WTC11 (cell line): Measurements from ENCODE around the gene LVRN. TPM values are rescaled to one million over a fixed set of nuclear protein-coding genes. Genes with fewer than 3 reads are reported as not detected.
A peak's percentile ranks its signal among the peaks of the same experiment; 100 is the strongest.

Source experiments
- ATAC-seq: fragments of 200-7000 bp; cut with Tn5 transposase; 2 replicates; pipeline ENCODE4 v1.10.0; 2021; ENCODE audit warnings: mild to moderate bottlenecking, moderate library complexity
- CTCF ChIA-PET: fragments of 300-600 bp; sonication (Branson Sonifier 250); formaldehyde crosslinking; loops from one replicate; lab custom pipeline; 2021; ENCODE audit warnings: antibody characterized with exemption; lab: Charles Lee
- POLR2A ChIA-PET: fragments of 350-600 bp; sonication (Branson Sonifier 250); formaldehyde crosslinking; loops from one replicate; lab custom pipeline; 2021; ENCODE audit warnings: antibody characterized with exemption; lab: Charles Lee
- DNase-seq: peaks from one replicate; pipeline ENCODE4 v3.0.0; 2021; ENCODE audit warnings: low spot score
- H3K27ac Mint-ChIP-seq: 2 replicates; pipeline ENCODE4 v1.8.0; 2021; ENCODE audit warnings: mixed read lengths
- H3K27me3 Mint-ChIP-seq: 2 replicates; pipeline ENCODE4 v1.8.0; 2021; ENCODE audit warnings: low read depth, mild to moderate bottlenecking, moderate library complexity, mixed read lengths
- H3K36me3 Mint-ChIP-seq: 2 replicates; pipeline ENCODE4 v1.8.0; 2021; ENCODE audit warnings: mixed read lengths
- H3K4me1 Mint-ChIP-seq: 2 replicates; pipeline ENCODE4 v1.8.0; 2022; ENCODE audit warnings: mixed read lengths
- H3K4me3 Mint-ChIP-seq: 2 replicates; pipeline ENCODE4 v1.8.0; 2021; ENCODE audit warnings: mild to moderate bottlenecking, moderate library complexity, mixed read lengths
- H3K9me3 Mint-ChIP-seq: 2 replicates; pipeline ENCODE4 v1.8.0; 2021; ENCODE audit warnings: mixed read lengths
- CREM ChIP-seq: sonication (generic); formaldehyde crosslinking; IDR thresholded peaks from 2 replicates; pipeline ENCODE4 v1.8.1; 2022; ENCODE audit warnings: mild to moderate bottlenecking, missing genetic modification reagents, moderate library complexity
- ETV6 ChIP-seq: sonication (generic); formaldehyde crosslinking; IDR thresholded peaks from 2 replicates; pipeline ENCODE4 v1.8.1; 2022; ENCODE audit warnings: mild to moderate bottlenecking, missing genetic modification reagents
- GTF2I ChIP-seq: fragments of 250-450 bp; sonication (Bioruptor Pico); conservative IDR thresholded peaks from 2 replicates; pipeline ENCODE4 v1.4.0; 2021; ENCODE audit warnings: mild to moderate bottlenecking
- HMGA2 ChIP-seq: fragments of 250-450 bp; sonication (Bioruptor Pico); IDR thresholded peaks from 2 replicates; pipeline ENCODE4 v1.4.0; 2021; ENCODE audit warnings: mild to moderate bottlenecking, moderate library complexity
- IRF2 ChIP-seq: sonication (generic); formaldehyde crosslinking; IDR thresholded peaks from 2 replicates; pipeline ENCODE4 v1.8.0; 2022; ENCODE audit warnings: low read depth, missing genetic modification reagents, borderline replicate concordance
- KAT7 ChIP-seq: sonication (generic); formaldehyde crosslinking; IDR thresholded peaks from 2 replicates; pipeline ENCODE4 v1.8.1; 2023; ENCODE audit warnings: missing genetic modification reagents, mild to moderate bottlenecking, borderline replicate concordance
- NFE2L1 ChIP-seq: sonication (generic); formaldehyde crosslinking; IDR thresholded peaks from 2 replicates; pipeline ENCODE4 v1.8.1; 2023; ENCODE audit warnings: missing genetic modification reagents
- SOX15 ChIP-seq: fragments of 250-450 bp; sonication (Bioruptor Pico); IDR thresholded peaks from 2 replicates; pipeline ENCODE4 v1.9.0; 2021; ENCODE audit warnings: mild to moderate bottlenecking
- SP1 ChIP-seq: sonication (generic); formaldehyde crosslinking; conservative IDR thresholded peaks from 2 replicates; pipeline ENCODE4 v1.8.1; 2022; ENCODE audit warnings: missing genetic modification reagents
- TCF7 ChIP-seq: sonication (generic); formaldehyde crosslinking; IDR thresholded peaks from 2 replicates; pipeline ENCODE4 v1.8.0; 2022; ENCODE audit warnings: mild to moderate bottlenecking, low read depth, missing genetic modification reagents, moderate library complexity
- TEAD1 ChIP-seq: sonication (generic); formaldehyde crosslinking; IDR thresholded peaks from 2 replicates; pipeline ENCODE4 v1.8.0; 2022; ENCODE audit warnings: mild to moderate bottlenecking, missing genetic modification reagents
- TEAD4 ChIP-seq: sonication (generic); formaldehyde crosslinking; IDR thresholded peaks from 2 replicates; pipeline ENCODE4 v1.8.0; 2022; ENCODE audit warnings: mild to moderate bottlenecking, missing genetic modification reagents
- TP53 ChIP-seq: sonication (generic); formaldehyde crosslinking; IDR thresholded peaks from 2 replicates; pipeline ENCODE4 v1.8.1; 2023; ENCODE audit warnings: mild to moderate bottlenecking, missing genetic modification reagents
- ZBTB21 ChIP-seq: sonication (generic); formaldehyde crosslinking; IDR thresholded peaks from 2 replicates; pipeline ENCODE4 v1.8.1; 2023; ENCODE audit warnings: mild to moderate bottlenecking, missing genetic modification reagents, borderline replicate concordance
- ZNF219 ChIP-seq: sonication (generic); formaldehyde crosslinking; IDR thresholded peaks from 2 replicates; pipeline ENCODE4 v1.8.0; 2023; ENCODE audit warnings: missing genetic modification reagents, mild to moderate bottlenecking, borderline replicate concordance
- ZNF396 ChIP-seq: fragments of 250-450 bp; sonication (Bioruptor Pico); IDR thresholded peaks from 2 replicates; pipeline ENCODE4 v1.8.0; 2021; ENCODE audit warnings: mild to moderate bottlenecking, moderate library complexity, borderline replicate concordance
- ZNF416 ChIP-seq: fragments of 250-450 bp; sonication (Bioruptor Pico); IDR thresholded peaks from 2 replicates; pipeline ENCODE4 v1.9.0; 2021; ENCODE audit warnings: mild to moderate bottlenecking, inconsistent platforms
- total RNA-seq: library from RNA; stranded (reverse); gene quantifications from 3 replicates; pipeline ENCODE4 v1.2.3, GENCODE V29; 2021
- TF ChIP-seq, protein P1 (sequence below): sonication (generic); formaldehyde crosslinking; IDR thresholded peaks from 2 replicates; pipeline ENCODE4 v1.8.1; 2022; ENCODE audit warnings: mild to moderate bottlenecking, moderate library complexity, missing genetic modification reagents
- TF ChIP-seq, protein P2 (sequence below): sonication (generic); formaldehyde crosslinking; IDR thresholded peaks from 2 replicates; pipeline ENCODE4 v1.8.0; 2023; ENCODE audit warnings: mild to moderate bottlenecking, missing genetic modification reagents
- TF ChIP-seq, protein P3 (sequence below): sonication (generic); formaldehyde crosslinking; IDR thresholded peaks from 2 replicates; pipeline ENCODE4 v1.8.1; 2023; ENCODE audit warnings: mild to moderate bottlenecking, missing genetic modification reagents, moderate library complexity
- TF ChIP-seq, protein P4 (sequence below): sonication (generic); formaldehyde crosslinking; IDR thresholded peaks from 2 replicates; pipeline ENCODE4 v1.8.1; 2022; ENCODE audit warnings: low read depth, mild to moderate bottlenecking, moderate library complexity, missing genetic modification reagents, borderline replicate concordance
- TF ChIP-seq, protein P5 (sequence below): sonication (generic); formaldehyde crosslinking; IDR thresholded peaks from 2 replicates; pipeline ENCODE4 v1.8.0; 2022; ENCODE audit warnings: mild to moderate bottlenecking, missing genetic modification reagents
- TF ChIP-seq, protein P6 (sequence below): sonication (generic); formaldehyde crosslinking; IDR thresholded peaks from 2 replicates; pipeline ENCODE4 v1.8.1; 2023; ENCODE audit warnings: mild to moderate bottlenecking, missing genetic modification reagents
- TF ChIP-seq, protein P7 (sequence below): fragments of 250-450 bp; sonication (Bioruptor Pico); IDR thresholded peaks from 2 replicates; pipeline ENCODE4 v1.9.0; 2021; ENCODE audit warnings: mild to moderate bottlenecking

LVRN gene
- total RNA-seq, 1 experiment from 2014 or later = 0.13 TPM

DNA sequence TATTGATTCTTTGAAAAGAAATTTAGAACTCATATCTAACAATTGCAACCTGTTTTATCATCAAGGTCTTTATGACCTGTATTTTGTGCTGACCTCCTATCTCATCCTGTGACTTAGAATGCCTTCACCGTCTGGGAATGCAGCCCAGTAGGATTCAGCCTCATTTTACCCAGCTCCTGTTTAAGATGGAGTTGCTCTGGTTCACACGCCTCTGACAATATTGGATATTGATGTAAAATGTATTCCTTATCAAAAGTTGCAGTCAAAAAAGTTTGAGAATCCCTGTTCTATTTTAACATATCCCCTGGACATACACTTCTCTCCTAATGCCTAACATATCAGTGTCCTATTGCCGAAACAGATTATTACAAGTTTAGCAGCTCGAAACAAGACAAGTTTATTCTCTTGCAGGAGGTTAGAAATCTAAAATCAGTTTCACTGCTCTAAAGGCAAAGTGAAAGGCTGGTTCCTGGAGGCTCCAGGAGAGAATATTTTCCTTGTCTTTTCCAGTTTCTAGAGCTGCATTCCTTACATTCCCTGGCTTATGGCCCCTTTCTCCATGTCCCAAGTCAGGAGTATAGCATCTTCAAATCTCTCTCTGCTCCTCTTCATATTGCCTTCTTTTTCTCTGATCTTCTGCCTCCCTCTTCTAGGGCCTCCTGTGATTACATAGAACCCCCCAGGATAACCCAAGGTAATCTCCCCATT, 31.5 kb upstream of the LVRN start:
- peak; percentile 68; the same call in 1 of the 2 replicates for ATAC-seq

DNA sequence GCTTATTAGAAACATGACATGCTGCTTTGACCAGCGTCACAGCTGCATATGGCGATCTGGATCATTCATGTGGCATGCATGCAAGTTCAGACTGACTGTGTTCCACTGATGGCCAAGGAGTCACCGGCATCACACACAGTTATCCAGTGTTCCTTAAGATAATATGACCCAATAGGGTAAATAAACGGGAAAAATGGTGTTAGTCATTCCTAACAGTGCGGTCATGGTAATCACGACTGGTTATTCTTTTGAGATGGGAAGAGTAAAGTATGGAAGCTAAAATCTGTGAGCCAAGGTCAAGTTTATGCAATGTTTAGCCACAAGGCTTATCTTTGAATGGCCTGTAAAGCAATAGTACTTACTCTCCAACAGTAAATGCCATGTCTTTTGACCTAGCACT, 29.3 kb upstream of the LVRN start:
- no peaks in the 10 kb centered on the region for H3K9me3 Mint-ChIP-seq
- H3K4me1 Mint-ChIP-seq = no peaks in the 10 kb centered on the region
- ATAC-seq (no peak), DNase-seq (no peak)
- H3K27ac Mint-ChIP-seq = no peak overlapping the region
- no peak overlapping the region for H3K4me3 Mint-ChIP-seq
- no peaks in the 10 kb centered on the region for H3K27me3 Mint-ChIP-seq
- POLR2A ChIA-PET = no interaction called here
- TF ChIP-seq, protein P1, sequence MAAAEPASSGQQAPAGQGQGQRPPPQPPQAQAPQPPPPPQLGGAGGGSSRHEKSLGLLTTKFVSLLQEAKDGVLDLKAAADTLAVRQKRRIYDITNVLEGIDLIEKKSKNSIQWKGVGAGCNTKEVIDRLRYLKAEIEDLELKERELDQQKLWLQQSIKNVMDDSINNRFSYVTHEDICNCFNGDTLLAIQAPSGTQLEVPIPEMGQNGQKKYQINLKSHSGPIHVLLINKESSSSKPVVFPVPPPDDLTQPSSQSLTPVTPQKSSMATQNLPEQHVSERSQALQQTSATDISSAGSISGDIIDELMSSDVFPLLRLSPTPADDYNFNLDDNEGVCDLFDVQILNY (CRISPR knock-in tag) = no peak
- TF ChIP-seq TCF7 = no peak
- TF ChIP-seq ZNF416 (CRISPR knock-in tag) = no peak
- TF ChIP-seq IRF2 (CRISPR knock-in tag) = no peak
- TF ChIP-seq, protein P2, sequence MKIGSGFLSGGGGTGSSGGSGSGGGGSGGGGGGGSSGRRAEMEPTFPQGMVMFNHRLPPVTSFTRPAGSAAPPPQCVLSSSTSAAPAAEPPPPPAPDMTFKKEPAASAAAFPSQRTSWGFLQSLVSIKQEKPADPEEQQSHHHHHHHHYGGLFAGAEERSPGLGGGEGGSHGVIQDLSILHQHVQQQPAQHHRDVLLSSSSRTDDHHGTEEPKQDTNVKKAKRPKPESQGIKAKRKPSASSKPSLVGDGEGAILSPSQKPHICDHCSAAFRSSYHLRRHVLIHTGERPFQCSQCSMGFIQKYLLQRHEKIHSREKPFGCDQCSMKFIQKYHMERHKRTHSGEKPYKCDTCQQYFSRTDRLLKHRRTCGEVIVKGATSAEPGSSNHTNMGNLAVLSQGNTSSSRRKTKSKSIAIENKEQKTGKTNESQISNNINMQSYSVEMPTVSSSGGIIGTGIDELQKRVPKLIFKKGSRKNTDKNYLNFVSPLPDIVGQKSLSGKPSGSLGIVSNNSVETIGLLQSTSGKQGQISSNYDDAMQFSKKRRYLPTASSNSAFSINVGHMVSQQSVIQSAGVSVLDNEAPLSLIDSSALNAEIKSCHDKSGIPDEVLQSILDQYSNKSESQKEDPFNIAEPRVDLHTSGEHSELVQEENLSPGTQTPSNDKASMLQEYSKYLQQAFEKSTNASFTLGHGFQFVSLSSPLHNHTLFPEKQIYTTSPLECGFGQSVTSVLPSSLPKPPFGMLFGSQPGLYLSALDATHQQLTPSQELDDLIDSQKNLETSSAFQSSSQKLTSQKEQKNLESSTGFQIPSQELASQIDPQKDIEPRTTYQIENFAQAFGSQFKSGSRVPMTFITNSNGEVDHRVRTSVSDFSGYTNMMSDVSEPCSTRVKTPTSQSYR (CRISPR knock-in tag) = no peak
- TF ChIP-seq, protein P3, sequence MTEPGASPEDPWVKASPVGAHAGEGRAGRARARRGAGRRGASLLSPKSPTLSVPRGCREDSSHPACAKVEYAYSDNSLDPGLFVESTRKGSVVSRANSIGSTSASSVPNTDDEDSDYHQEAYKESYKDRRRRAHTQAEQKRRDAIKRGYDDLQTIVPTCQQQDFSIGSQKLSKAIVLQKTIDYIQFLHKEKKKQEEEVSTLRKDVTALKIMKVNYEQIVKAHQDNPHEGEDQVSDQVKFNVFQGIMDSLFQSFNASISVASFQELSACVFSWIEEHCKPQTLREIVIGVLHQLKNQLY = no peak
- TF ChIP-seq ZBTB21 (CRISPR knock-in tag) = no peak
- TF ChIP-seq CREM (CRISPR knock-in tag) = no peak
- TF ChIP-seq, protein P4, sequence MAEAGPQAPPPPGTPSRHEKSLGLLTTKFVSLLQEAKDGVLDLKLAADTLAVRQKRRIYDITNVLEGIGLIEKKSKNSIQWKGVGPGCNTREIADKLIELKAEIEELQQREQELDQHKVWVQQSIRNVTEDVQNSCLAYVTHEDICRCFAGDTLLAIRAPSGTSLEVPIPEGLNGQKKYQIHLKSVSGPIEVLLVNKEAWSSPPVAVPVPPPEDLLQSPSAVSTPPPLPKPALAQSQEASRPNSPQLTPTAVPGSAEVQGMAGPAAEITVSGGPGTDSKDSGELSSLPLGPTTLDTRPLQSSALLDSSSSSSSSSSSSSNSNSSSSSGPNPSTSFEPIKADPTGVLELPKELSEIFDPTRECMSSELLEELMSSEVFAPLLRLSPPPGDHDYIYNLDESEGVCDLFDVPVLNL (CRISPR knock-in tag) = no peak
- TF ChIP-seq SOX15 (CRISPR knock-in tag) = no peak
- no peak for TF ChIP-seq TP53
- TF ChIP-seq ZNF219 (CRISPR knock-in tag) = no peak
- TF ChIP-seq SP1 (CRISPR knock-in tag) = no peak
- no peak for TF ChIP-seq TEAD4 (CRISPR knock-in tag)
- TF ChIP-seq, protein P5, sequence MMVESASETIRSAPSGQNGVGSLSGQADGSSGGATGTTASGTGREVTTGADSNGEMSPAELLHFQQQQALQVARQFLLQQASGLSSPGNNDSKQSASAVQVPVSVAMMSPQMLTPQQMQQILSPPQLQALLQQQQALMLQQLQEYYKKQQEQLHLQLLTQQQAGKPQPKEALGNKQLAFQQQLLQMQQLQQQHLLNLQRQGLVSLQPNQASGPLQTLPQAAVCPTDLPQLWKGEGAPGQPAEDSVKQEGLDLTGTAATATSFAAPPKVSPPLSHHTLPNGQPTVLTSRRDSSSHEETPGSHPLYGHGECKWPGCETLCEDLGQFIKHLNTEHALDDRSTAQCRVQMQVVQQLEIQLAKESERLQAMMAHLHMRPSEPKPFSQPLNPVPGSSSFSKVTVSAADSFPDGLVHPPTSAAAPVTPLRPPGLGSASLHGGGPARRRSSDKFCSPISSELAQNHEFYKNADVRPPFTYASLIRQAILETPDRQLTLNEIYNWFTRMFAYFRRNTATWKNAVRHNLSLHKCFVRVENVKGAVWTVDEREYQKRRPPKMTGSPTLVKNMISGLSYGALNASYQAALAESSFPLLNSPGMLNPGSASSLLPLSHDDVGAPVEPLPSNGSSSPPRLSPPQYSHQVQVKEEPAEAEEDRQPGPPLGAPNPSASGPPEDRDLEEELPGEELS (CRISPR knock-in tag) = no peak
- TF ChIP-seq TEAD1 (CRISPR knock-in tag) = no peak
- TF ChIP-seq NFE2L1 = no peak
- TF ChIP-seq GTF2I (CRISPR knock-in tag) = no peak
- TF ChIP-seq, all 79 proteins: peak for 0
- H3K36me3 Mint-ChIP-seq = no peaks in the 10 kb centered on the region
- CTCF ChIA-PET = no interaction called here

More for the DNA sequence above, 31.5 kb upstream of the LVRN start:
- POLR2A ChIA-PET = interaction anchor here (0.6 kb wide), 1 partner anchor 25 kb away, joined by 4 read pairs; no protein-coding TSS in a partner anchor
- no peak overlapping the region for H3K27ac Mint-ChIP-seq
- H3K36me3 Mint-ChIP-seq = no peaks in the 10 kb centered on the region
- H3K4me3 Mint-ChIP-seq = no peak overlapping the region
- CTCF ChIA-PET = interaction anchor here (1.3 kb wide), 1 partner anchor 32 kb away, joined by 5 read pairs; the partner anchor contains the start of gene LVRN
- no peaks in the 10 kb centered on the region for H3K4me1 Mint-ChIP-seq
- H3K27me3 Mint-ChIP-seq = no peaks in the 10 kb centered on the region
- no peak for TF ChIP-seq KAT7 (CRISPR knock-in tag)
- TF ChIP-seq ZBTB21 (CRISPR knock-in tag) = no peak
- no peak for TF ChIP-seq ZNF416 (CRISPR knock-in tag)
- TF ChIP-seq, protein P6, sequence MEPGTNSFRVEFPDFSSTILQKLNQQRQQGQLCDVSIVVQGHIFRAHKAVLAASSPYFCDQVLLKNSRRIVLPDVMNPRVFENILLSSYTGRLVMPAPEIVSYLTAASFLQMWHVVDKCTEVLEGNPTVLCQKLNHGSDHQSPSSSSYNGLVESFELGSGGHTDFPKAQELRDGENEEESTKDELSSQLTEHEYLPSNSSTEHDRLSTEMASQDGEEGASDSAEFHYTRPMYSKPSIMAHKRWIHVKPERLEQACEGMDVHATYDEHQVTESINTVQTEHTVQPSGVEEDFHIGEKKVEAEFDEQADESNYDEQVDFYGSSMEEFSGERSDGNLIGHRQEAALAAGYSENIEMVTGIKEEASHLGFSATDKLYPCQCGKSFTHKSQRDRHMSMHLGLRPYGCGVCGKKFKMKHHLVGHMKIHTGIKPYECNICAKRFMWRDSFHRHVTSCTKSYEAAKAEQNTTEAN (CRISPR knock-in tag) = no peak
- TF ChIP-seq NFE2L1 = no peak
- no peak for TF ChIP-seq TP53
- TF ChIP-seq, protein P7, sequence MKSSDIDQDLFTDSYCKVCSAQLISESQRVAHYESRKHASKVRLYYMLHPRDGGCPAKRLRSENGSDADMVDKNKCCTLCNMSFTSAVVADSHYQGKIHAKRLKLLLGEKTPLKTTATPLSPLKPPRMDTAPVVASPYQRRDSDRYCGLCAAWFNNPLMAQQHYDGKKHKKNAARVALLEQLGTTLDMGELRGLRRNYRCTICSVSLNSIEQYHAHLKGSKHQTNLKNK = no peak
- TF ChIP-seq HMGA2 (CRISPR knock-in tag) = no peak
- TF ChIP-seq TEAD1 (CRISPR knock-in tag) = no peak
- no peak for TF ChIP-seq ZNF396
- TF ChIP-seq ETV6 = no peak
- H3K9me3 Mint-ChIP-seq = no peaks in the 10 kb centered on the region
- no peak for DNase-seq
